Stimulated activated naive CD8-positive, alpha-beta T cell treated with anti-CD3 and anti-CD28 coated beads, Interleukin-15, Interleukin-2, amounts not matched to agents 100 U/mL and 50 U/mL, for 24 hours (primary cell): Measurements from ENCODE around the gene SORCS3.

ENCODE experiments used
- ATAC-seq: fragments of 150-1000 bp; cut with Tn5 transposase; one replicate; pipeline ENCODE4 v1.10.0; 2021
- DNase-seq: peaks from one replicate; pipeline ENCODE4 v3.0.0; 2021

SORCS3 gene

DNA sequence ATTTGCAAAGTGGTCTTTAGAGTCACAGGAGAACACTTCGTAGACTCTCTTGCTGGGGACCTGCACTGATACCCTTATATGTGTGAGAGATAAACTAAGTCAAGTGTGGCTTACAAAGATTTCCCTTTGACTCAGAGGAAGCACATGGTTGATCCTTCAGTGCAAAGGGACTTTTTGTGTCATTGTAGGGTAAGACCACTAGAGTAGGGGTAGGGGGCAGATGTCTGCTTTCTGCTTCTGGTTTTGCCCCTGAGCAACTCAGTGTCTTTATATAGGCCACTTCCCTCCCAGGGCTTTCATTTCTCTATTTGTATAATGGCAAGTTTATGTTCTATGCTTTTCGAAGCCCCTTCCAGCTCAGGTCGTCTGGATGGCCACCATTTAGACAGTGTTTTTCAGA, 281.7 kb downstream of the SORCS3 start:
- DNase-seq (no peak), ATAC-seq (no peak)

GRCh38 chr10:104923501-104923900, 282.4 kb downstream of the SORCS3 start:
- DNase-seq = no peak
- ATAC-seq = no peak

DNA sequence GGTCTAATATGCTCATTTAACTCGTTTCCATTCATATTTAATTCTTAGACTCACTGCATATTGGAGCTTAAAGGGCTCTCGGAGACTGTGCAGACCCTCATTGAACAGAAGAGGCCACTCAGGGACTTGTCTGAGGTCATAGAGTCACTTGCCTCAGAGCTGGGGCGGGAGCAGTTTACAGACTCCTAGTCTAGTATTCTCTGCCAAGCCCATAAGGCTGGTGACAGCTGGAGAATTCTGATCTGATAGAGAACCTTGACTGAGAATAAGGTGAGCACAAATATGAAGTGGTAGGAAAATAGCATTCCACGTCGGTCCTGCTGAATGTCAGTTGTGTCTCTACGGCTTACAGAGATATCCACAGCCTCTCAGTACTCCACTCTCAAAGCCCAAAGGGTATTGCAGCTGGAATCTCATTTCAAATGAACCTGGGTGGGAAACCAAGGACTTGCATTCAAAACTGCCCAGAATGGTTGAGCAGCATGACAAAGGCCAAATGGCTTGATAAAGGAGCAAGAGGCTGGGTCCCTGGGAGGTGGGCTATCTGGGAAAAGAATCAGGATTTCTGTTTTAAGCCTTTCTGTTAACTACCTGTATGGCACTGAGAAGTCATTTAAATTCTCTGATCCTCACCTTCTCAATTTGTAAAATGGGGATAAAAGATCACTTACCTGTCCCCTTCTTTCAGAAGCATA, 283.2 kb downstream of the SORCS3 start:
- no peak for ATAC-seq
- DNase-seq = no peak

DNA sequence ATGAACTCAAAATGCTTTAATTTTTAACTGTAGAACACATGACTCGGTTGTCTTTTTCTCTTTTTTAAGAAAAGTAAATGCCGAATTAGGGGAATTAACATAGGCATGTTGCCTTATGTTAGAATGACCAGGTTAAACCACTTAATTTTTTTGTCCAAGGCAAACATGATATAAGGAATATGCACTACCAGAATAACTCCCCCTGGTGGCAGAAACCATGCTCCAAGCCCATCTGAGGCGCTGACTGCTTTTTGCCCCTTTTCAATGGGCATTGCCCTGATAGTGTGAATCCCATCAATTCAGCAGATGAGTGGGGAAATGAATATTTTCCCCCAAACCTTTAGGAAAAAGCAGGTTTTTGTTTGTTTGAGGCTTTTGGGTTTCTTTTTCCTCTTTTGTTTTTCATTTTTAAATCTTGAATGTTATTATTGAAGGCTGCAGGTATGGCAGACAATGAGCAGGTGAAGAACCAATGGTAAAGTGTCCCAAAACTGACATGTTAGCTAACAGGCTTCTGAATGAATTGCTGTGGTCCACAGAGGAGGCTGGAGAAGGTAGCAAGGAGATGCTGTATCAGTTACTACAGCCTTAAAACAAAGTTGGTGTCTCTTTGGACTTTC, 284.3 kb downstream of the SORCS3 start:
- DNase-seq (peak; percentile 31), ATAC-seq (no peak)

DNA sequence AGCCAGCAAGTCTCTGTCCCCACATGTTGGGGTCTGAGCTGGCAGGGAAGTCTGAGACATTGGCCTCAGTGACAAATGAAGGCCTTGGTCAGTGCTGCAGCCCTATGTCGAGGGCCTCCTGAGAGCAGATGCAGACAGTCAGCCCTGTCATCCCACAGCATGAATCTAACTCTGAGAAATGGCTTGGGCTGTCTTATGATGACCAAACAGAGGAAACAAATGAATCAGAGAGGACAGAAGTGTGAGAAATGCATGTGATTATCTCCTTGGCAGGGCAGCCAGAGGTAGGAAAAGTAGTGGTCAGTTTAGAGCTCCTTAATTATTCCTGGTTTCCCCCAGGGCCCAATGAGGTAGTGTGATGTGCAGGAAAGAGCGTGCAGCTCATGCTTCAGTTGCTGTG, 287.6 kb downstream of the SORCS3 start:
- ATAC-seq (no peak), DNase-seq (no peak)

DNA sequence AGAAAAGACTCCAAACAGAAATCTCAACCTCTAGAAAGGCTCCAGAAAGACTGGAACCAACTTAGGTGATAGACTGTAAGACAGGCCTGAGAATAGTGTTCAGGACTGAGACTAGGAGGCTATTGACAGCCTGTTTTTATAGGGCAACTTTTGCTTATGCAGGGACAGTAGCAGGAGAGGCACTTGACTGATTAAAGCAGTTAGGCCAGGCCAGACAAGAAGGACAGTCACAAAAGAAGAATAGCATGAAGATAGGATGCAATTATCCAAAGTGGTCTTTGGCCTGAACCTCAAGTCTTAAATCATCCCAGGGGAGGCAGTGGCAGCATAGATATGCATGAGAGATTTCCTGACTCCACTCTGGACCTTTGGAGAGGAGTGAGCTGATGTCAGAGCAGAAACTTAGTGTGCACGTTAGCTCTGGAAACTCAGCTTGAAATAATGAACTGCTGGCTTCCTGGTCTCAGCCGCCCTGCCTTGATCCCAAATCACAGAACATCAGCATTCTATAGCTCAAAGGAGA, 290.6 kb downstream of the SORCS3 start:
- DNase-seq (no peak), ATAC-seq (no peak)

GRCh38 chr10:104935656-104936055, 294.6 kb downstream of the SORCS3 start:
- ATAC-seq (no peak), DNase-seq (no peak)

DNA sequence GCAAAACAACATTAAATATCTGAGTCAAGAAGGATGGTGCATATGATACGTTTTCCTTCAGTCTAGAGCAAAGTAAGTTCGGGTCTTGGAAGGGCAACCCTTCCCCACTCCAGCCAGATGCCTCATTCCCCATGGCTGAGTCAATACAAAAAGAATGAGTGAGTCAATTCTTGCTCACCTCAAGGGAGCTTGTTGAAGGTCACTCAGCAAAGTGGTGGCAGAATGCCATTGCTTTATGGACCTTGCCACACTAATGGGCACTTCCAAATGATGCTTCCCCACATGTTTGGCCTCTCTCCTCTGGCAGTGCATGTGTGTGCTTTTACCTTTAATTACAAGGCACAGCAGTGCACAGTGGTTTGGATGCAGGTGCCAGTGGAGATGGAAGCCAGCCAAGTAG, 296.5 kb downstream of the SORCS3 start:
- peak; percentile 28 for ATAC-seq
- DNase-seq = no peak

GRCh38 chr10:104938031-104938430, 296.9 kb downstream of the SORCS3 start:
- ATAC-seq = no peak
- no peak for DNase-seq

DNA sequence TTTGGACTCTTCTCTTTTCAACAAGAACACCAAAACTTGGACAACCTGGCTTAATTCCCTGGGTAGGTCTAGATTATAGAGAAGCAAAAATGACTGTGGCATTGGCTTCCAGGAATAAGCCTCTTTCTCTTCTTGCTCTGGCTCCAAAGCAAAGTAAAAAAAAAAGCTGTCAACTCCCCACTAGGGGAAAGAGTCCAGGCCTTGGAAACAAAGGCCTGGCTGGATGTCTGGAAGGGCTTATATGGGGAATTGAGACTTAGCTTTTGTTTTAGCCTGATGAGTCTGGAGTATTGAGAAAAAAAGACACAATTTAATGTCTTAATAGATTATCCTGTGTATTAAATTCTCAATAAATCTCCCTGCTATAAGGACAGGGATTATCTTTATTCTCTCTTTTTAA, 300.6 kb downstream of the SORCS3 start:
- DNase-seq = no peak
- ATAC-seq = no peak

DNA sequence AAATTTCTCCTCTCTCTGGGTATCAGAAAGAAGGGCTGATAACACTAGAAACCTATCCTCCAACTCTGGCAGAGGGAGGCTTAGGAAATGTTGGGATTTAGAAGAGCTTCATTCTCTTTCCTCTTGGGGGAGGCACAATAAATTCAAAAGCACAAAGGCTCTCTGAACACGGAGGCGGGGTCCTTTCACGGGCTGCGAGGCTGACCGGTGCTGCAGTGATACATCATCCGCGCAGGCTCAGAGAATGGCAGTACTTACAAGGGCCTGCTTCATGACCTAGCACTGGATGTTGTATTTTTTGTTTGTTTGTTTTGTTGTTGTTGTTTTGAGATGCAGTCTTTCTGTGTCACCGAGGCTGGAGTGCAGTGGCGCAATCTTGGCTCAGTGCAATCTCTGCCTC, 306.2 kb downstream of the SORCS3 start:
- no peak for DNase-seq
- no peak for ATAC-seq

DNA sequence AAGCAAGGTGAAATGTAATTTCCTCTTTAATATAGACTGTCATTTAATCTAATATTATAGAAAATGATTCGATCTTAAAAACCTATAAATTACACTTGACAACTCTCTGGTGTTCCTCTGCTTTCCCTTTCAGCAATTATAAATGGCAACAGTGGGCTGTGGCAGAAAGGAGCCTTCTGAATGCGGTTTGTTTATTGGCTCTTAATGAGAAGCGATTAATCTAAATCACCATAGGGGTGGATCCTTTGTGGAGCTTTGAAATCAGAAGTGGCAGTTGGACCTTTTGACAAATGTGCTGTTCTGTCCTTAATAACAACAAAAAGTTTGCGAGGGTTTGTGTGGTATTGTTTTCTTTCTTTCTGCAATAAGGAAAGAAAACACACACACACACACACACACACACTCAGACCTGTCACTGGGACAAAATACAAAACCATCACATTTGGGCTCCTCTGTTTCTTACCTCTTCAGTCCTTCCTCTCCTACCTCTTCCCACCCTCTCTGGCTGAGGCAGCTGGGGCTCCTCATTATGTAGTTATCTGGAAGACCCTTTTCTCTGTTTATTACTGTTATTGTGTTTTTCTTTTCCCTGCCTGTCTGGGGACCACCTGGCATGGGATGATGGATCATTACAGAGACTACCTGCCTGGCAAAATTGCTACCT, 316.2 kb downstream of the SORCS3 start:
- ATAC-seq = no peak
- DNase-seq = no peak

DNA sequence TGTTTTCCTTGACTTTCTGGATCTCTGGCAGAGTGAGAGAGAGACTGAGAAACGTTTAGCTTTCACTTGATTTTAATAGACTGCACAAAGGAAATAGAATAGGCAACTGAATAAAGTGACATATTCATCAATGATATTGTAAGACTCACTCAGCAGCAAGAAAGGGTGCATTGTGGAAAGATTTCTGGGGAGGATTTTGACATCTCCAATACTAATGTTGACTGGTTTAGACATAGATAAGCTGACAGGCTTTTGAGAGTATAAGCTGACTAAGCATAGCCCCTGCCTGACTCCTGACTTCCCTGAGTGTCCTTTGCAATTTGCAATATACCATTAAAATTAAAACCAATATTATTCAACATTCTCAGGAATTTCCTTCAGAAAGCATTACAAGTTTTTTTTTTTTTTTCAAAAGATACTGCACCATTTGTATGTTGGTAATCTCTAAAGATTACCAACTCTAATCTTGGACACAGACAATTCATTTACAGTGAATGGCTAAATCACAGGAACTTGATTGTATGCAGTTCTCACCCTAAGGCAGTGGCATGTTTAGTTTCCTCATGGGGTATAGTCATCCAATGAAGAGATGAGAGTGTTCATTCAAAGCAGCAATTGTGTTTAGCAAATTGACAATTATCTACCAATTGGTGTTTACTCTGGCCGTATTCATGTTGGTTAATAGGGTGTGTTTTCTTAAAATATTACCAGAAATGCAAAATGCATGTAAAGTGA, 325.6 kb downstream of the SORCS3 start:
- DNase-seq (no peak), ATAC-seq (no peak)

GRCh38 chr10:104980368-104980767, 339.3 kb downstream of the SORCS3 start:
- DNase-seq = no peak
- ATAC-seq = no peak

GRCh38 chr10:104981995-104982394, 340.9 kb downstream of the SORCS3 start:
- no peak for ATAC-seq
- DNase-seq = no peak

GRCh38 chr10:104988686-104989085, 347.6 kb downstream of the SORCS3 start:
- ATAC-seq (no peak), DNase-seq (no peak)

GRCh38 chr10:104989880-104990279, 348.8 kb downstream of the SORCS3 start:
- DNase-seq (no peak), ATAC-seq (no peak)

DNA sequence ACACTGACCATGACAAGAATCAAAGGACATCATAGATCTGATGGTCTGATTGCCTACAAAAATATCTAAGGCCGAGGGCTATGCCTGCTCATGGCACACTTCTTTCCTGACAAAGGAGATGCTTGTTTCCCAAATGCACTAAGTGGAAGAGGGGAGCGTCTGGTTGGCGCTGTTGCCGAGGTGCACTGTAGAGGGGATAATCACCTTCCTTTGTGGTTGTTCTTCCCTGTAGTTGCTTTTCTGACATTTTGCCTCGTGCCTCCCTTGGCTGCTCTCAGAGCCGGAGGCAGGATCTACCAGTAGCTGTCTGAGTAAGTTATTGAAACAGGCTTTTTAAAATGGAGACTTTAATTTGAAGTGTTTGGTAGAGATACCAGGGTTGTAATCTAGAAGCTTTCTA, 352.0 kb downstream of the SORCS3 start:
- no peak for DNase-seq
- ATAC-seq = no peak

DNA sequence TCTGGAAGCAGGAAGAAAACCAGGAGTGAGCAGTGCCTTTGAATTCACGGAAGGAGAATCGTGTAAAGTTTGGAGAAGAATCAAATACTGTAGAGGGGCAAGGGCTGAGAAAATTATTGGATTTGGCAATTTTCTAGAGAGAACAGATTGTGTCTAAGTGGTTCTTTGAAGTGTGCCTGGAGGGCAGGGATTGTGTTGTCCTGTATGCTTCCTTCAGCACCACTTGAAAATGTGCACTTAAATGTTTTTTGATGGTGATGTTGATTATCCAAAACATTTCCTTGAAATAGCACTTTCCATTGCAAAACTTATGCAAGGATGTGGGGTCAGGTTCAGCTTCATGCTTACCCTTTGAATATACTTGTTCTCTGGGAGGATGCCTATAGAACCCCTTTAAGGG, 360.2 kb downstream of the SORCS3 start:
- ATAC-seq = no peak
- DNase-seq = no peak

DNA sequence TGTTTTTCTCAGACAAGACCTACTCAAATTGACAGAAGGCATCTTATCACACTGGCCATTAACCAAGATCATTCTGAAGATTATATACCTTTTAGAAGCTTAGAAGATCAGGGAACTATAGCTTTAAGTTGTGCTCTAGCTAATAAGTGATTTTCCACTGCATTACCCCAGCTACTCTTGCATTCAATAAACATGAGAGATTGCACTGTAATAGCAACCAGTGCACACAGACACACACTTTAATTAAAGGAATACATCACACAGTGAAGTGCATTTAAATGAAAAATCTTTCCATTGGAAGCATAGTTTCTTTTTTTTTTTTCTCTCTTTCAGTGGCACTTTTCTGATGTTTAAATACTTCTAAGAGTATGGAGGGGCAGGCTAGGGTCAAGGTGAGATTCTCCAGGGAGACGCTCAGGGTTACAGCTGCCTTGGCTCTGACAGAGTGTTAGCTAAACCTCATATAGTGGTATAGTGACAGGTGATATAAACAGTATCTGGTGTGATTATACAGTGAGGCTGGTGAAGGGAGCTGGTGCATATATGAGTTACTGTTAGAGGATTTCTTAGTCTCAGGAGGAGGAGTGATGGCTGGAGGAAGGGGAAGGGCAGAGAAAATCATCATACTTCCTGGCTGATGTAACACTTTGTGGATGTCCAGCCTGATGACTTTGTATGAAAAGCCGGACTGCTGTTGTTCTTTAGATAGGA, 369.5 kb downstream of the SORCS3 start:
- no peak for ATAC-seq
- no peak for DNase-seq

- ATAC-seq (peak; percentile 86), DNase-seq (peak; percentile 14)
Observed at GRCh38 chr10:105017116-105017515, 376.0 kb downstream of the SORCS3 start.

DNA sequence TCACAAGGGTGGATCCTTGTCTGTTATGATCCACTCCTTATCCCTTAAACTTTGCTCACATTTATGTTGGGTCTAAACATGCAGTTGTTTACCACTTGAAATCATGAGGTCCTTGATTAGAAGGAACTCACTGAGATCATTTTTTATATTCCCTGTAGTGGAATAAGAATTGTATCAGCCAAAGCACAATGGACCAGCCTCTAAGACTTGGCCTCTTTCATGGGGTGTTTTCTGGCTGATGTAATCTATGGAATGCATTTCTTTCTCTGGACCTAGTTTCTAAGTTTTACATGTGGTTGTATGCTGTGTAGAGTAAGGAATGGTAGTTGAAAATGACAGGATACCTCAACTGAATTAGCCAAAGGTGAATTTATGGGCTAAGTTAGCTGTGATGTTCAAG, 376.6 kb downstream of the SORCS3 start:
- ATAC-seq (no peak), DNase-seq (no peak)
